ENCODE results near the gene ASB7. TPM values are rescaled to one million over a fixed set of nuclear protein-coding genes. Genes with fewer than 3 reads are reported as not detected.

ASB7 gene
- polyA plus RNA-seq, 3 donors, result 5.3 to 9.8 (median 7.6) TPM

- Histone ChIP-seq H3K4me3 (replicated peaks in 1 of 3; ENCODE audit: low read depth in 2 of 3, low read length in 3 of 3) (no peak overlapping the region), H3K36me3 (replicated peaks in 1 of 2; ENCODE audit: control insufficient read depth in 1 of 2, insufficient read depth in 2 of 2, low read length in 2 of 2) (no peaks in the 10 kb centered on the region), H3K4me2 (replicated peaks; ENCODE audit: extremely low read depth, low read length, poor library complexity, severe bottlenecking) (no peak overlapping the region), H4K20me1 (ENCODE audit: insufficient read depth, low read length) (no peaks in the 10 kb centered on the region), H3K4me1 (ENCODE audit: control insufficient read depth in 1 of 2, insufficient read depth in 2 of 2, low read length in 2 of 2) (no peaks in the 10 kb centered on the region), H3K9me3 (replicated peaks in 1 of 2; ENCODE audit: control insufficient read depth in 1 of 2, insufficient read depth in 1 of 2, low read length in 2 of 2) (no peaks in the 10 kb centered on the region), H3K27ac (ENCODE audit: low read depth in 1 of 2, low read length in 2 of 2) (no peak overlapping the region), H3K9ac (ENCODE audit: insufficient read depth, low read length, poor library complexity, severe bottlenecking) (no peak overlapping the region), H3K27me3 (ENCODE audit: control insufficient read depth in 2 of 2, insufficient read depth in 2 of 2, low read length in 2 of 2) (peaks cover 0 to 2% of the 10 kb centered on the region in 2 donors), H2AFZ (ENCODE audit: insufficient read depth, low read depth, low read length, poor library complexity, severe bottlenecking) (no peak overlapping the region), H3K79me2 (ENCODE audit: insufficient read depth, low read length) (no peaks in the 10 kb centered on the region)
- 93% methylated on average over 13 of the region's 18 CpGs for WGBS (ENCODE audit: insufficient coverage)
- no peak for TF ChIP-seq CTCF (IDR thresholded peaks at IDR 0.05)
- Mint-ChIP-seq H3K27me3 (ENCODE audit: low read depth in 3 of 3) (peaks cover 7 to 16% (median 12%) of the 10 kb centered on the region in 3 donors), H3K4me1 (no peaks in the 10 kb centered on the region), H3K36me3 (no peaks in the 10 kb centered on the region), H3K4me3 (no peak overlapping the region), H3K9me3 (peaks cover 0 to 2% (median 0%) of the 10 kb centered on the region in 7 donors), H3K27ac (no peak overlapping the region)
- intact Hi-C loops (cut with micrococcal nuclease), result no loop called here
- no peak for DNase-seq
Measured at GRCh38 chr15:100690032-100690794, 87.8 kb downstream of the ASB7 start.

DNA sequence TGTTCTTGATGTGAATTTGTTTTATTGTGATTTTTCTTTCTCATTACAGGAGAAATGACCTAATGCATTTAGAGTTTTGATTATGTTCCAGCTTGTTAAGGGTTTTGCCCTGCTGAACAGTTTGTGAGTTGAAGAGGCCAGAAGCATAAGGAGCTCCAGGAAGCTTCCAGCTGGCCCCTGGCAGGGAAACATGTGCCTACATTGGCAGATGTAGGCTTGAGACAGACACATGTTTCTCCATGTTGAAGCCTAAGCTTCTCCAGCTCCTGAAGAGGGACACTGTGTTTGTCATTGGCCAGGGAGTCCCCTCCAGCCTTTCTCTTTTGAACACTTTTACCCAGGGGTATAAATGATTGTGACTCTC lies 88.4 kb downstream of the ASB7 start:
- Histone ChIP-seq H3K36me3 (replicated peaks in 1 of 2; ENCODE audit: control insufficient read depth in 1 of 2, insufficient read depth in 2 of 2, low read length in 2 of 2) (no peaks in the 10 kb centered on the region), H3K4me3 (replicated peaks in 1 of 3; ENCODE audit: low read depth in 2 of 3, low read length in 3 of 3) (no peak overlapping the region), H3K79me2 (ENCODE audit: insufficient read depth, low read length) (no peaks in the 10 kb centered on the region), H3K9me3 (replicated peaks in 1 of 2; ENCODE audit: control insufficient read depth in 1 of 2, insufficient read depth in 1 of 2, low read length in 2 of 2) (no peaks in the 10 kb centered on the region), H3K9ac (ENCODE audit: insufficient read depth, low read length, poor library complexity, severe bottlenecking) (no peak overlapping the region), H3K4me1 (ENCODE audit: control insufficient read depth in 1 of 2, insufficient read depth in 2 of 2, low read length in 2 of 2) (no peaks in the 10 kb centered on the region), H3K27me3 (ENCODE audit: control insufficient read depth in 2 of 2, insufficient read depth in 2 of 2, low read length in 2 of 2) (peaks cover 0 to 2% of the 10 kb centered on the region in 2 donors), H3K4me2 (replicated peaks; ENCODE audit: extremely low read depth, low read length, poor library complexity, severe bottlenecking) (no peak overlapping the region), H2AFZ (ENCODE audit: insufficient read depth, low read depth, low read length, poor library complexity, severe bottlenecking) (no peak overlapping the region), H3K27ac (ENCODE audit: low read depth in 1 of 2, low read length in 2 of 2) (no peak overlapping the region), H4K20me1 (ENCODE audit: insufficient read depth, low read length) (no peaks in the 10 kb centered on the region)
- no peak for DNase-seq
- Mint-ChIP-seq H3K27ac (no peak overlapping the region), H3K27me3 (ENCODE audit: low read depth in 3 of 3) (peaks cover 7 to 16% (median 13%) of the 10 kb centered on the region in 3 donors), H3K4me1 (no peaks in the 10 kb centered on the region), H3K9me3 (peaks cover 0 to 4% (median 2%) of the 10 kb centered on the region in 7 donors), H3K4me3 (no peak overlapping the region), H3K36me3 (no peaks in the 10 kb centered on the region)
- no peak for TF ChIP-seq CTCF (IDR thresholded peaks at IDR 0.05)
- intact Hi-C loops (cut with micrococcal nuclease), result no loop called here

Measured in CD14-positive monocyte (primary cell).